SW 1271 (cell line): ENCODE measurements around the gene RORB.

Experiments used
- DNase-seq, 2 experiments: peaks; one replicate each; lab custom pipeline; 2025; lab: John Stamatoyannopoulos, UW

The RORB gene

DNA sequence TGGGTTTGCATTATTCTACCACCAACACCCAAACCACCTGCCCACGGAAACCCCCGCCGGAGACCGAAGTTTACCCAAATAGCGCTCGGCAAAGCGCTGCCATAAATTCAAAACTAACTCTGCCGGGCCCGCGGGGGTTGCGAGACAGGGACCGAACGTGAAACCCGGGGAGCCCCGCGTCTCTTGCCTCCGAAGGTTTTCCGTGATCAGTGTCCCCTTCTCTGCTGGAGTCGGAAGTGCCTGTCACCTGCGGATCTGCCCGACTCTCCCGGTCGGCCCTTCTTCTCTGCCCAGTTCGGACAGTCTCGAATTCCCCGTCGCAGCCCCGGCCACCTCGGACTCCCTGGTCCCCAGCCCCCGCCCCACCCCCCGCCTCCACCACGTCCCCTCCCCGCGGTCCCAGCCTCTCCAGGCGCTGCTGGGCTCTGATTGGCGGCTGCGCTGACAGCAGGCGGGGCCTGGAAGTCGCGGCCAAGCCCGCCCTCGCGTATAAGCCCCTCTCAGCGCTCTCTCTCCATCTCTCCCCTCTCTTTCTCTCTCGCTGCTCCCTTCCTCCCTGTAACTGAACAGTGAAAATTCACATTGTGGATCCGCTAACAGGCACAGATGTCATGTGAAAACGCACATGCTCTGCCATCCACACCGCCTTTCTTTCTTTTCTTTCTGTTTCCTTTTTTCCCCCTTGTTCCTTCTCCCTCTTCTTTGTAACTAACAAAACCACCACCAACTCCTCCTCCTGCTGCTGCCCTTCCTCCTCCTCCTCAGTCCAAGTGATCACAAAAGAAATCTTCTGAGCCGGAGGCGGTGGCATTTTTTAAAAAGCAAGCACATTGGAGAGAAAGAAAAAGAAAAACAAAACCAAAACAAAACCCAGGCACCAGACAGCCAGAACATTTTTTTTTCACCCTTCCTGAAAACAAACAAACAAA lies at the start of gene RORB:
TSS of gene RORB (plus strand) at position 517 of the 929 bp plus-strand sequence. CDS start 642 bp downstream, outside the sequence.
- DNase-seq, result peak in 1 of 2 experiments; percentile 49

DNA sequence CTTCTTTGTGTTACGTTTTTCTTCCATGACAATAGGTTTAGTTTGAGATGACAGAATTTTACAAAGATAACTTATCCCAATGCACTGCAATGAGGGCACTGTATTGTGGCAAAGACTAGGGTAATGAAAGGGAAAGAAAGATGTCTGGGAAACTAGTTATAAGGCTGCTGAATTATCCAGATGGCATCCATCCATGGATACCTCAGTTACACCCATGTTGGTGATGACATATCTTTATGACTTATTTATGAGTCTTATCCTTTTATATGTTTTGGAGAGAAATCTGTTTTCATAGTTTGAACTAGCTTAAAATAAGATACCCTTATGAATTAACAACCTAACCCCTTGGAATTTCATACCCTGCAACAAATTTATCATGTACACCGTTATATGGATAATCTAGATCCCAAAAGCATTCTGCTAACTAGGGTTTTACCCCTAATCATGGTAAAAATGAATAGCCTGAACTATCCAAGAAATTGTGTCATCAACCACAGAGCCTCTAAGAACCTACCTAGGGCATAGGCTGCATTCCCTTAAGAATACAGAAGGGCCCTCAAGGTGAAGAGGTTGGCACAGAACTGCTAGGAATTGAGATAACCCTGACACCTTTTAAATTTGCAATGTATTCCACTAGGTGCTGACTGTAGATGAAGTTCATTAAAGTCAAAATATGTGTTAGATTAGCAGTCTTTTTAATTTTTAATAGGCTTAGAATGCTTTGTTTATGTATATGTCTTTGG lies 49.5 kb upstream of the RORB start:
- DNase-seq, result no peak

DNA sequence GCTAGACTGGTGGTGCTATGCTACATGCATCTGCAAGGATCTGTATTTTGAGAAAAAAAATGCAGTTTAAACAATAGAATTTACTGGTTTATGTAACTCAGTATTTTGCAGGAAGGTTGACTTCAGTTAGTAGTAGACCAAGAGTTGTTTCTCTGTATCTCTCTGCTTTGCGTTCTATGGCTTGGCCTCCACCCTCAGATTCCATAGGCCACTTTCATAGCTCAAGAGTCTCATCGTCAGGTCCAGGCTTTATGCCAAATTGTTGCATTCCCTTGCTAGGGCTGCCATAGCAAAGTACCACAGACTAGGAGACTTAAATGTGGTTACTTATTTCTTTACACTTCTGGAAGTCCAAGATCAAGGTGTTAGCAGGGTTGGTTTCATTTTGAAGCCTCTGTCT lies 48.1 kb upstream of the RORB start:
- DNase-seq, result no peak

DNA sequence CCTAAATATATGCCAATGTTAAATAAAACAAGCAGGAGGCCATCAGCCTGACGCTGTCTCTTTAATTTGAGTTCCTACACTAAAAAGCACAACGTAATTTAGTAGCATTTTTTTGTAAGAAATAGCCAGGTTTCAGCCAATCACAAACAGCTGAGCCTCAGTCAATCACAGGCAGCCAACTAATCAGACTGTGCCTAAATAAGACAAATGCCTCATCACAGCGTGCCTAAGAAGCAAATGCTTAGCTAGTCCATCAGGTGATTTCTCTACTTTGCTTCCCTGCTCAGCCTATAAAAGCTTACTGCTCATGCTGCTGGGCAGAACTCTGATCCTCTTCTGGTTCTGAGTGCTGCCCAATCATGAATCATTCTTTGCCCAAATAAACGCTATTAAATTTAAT lies 38.3 kb upstream of the RORB start:
- DNase-seq, result no peak

DNA sequence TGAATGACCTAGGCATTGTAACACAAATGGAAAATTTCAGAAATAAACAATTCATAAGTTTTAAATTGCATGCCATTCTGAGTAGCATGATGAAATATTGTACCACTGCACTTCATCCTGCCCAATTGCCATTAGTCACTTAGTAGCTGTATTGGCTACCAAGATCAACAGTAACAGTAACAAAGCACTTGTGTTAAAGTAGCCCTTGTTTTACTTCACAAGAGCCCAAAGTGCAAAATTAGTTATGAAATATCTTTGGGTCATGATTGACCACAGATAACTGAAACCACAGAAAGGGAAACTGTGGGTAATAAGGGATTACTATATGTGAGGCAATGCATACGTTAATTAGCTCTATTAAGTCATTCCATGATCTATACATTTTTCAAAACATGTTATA lies 33.3 kb upstream of the RORB start:
- no peak for DNase-seq

DNA sequence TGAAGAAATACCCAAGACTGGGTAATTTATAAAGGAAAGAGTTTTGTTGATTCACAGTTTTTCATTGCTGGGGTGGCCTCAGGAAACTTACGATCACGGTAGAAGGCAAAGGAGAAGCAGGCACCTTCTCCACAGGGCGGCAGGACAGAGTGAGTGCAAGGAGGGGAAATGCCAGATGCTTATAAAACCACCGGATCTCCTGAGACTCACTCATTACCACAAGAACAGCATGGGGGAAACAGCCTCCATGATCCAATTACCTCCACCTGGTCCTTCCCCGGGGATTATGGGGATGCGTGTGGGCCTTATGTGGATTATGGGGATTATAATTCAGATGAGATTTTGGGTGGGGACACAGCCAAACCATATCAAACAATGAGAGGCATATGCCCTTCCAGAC lies 18.5 kb upstream of the RORB start:
- DNase-seq, result no peak

DNA sequence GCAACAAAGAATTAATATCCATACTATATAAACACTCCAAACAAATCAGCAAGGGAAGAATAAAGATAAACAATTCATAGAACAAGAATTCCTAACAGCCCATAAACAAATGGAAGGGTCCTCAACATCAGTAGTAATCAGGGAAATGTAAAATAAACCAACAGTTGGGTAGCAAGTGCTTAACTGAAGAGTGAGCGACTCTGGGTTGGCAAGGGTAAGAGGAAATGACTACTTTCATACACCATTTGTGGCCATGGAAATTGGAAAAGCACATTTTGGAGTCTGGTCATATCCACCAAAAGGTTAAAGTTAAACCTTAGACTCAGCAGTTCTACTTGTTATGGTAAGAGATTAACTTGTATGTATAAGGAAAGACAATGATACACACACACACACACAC lies 17.4 kb upstream of the RORB start:
- DNase-seq, result no peak

DNA sequence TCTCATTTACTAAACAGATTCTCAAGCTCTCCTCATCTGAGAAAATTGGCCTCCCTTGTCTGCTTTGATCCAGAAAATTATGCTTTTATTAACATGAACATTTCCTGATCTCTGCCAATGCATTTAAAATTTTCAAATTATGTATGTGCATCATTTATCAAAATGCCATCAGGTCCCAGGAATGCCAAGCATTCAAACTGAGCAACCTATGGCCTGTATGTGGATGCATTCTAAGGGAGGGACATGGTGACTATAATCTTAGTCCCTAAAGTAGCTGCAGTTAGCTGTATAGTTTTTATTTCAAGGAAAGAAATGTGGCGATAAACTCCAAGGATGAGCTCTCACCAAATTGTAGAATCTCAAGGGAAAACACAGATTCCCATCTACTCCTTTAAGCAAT lies 9.7 kb upstream of the RORB start:
- no peak for DNase-seq

DNA sequence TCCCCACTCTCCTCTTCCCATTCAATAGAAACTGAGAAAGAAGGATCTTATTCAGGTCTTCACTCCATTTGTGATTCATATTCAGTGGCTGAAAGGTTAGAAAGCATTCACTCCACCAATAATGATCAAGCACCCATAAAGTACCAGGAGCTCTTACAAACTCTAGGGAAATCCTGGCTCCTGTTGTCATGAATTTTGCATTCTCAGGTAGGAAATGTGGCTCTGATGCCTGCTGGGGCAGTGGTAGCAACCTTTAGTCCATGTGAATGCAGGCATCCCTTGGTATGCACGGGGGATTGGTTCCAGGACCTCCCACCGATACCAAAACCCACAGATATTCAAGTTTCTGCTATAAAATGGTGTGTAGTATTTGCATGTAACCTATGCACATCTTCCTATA lies 3.6 kb upstream of the RORB start:
- DNase-seq, result no peak

DNA sequence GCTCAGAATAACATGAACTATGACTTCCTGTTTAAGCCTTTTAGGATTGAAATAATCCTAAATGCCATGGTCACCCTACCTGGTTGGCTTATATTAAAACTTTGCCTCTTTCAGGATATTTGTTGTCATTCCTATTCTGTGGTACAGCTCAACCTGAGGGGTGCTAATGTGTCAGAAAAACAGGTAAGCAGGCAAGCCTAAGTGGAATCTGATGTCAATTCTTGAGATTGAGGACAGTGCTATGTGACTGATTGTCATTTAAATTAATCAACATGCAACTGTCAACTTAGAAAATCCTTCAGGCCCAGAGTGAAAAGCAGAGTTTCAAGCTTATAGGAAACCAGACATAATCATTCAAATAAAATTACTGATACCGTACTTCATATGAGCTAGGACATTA lies 2.6 kb upstream of the RORB start:
- DNase-seq, result no peak

DNA sequence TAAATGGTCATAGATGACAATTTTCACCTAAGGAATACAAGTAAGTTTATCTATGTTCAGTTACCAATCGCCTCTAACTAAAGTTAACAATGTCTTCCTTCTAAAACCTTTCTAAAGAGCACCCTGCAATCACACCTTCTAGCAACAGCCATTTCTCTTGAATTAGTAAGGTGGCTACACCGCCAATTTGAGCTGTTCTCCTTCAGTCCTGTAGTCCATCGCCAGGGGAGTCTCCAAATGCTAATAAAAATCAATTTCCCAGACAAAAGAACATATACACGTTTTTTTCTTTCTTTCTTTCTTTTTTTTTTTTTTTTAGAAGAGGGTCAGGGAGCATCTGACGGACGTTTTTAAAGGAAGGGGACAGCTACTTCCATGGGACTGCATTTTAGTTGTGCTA lies 729 bp upstream of the RORB start:
- DNase-seq, result peak in 1 of 2 experiments; percentile 3

DNA sequence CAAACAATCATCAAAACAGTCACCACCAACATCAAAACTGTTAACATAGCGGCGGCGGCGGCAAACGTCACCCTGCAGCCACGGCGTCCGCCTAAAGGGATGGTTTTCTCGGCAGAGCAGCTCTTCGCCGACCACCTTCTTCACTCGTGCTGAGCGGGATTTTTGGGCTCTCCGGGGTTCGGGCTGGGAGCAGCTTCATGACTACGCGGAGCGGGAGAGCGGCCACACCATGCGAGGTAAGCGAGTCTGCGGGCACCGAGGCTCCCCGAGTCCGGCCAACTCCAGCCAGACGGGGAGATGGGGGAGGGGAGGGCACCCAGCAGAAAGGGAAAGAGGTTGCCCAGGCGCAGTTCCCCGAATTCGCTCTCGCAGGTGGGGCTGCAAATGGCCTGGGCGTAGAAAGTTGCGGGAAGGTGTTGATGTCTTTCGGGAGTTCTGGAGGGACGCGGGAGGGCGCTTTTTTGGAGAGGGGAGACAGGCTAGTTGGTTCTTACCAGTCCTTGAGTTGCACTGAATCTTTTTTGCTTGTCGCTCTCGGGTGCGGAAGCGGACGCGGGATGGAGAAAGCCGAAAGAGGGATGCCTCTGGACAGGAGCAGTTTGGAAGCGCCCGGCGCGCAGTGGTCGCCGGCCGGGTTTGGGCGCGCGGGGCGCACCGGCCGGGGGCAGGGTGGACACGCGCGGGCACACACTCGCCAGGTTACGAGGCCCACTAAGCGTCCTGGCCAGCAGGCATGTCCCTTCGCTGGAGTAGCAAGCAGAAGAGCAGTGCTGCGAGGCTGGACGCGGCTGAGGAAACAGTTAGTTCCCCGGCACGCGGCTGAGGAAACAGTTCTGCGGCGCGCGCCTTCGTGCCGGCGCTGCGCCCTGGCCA lies 849 bp downstream of the RORB start:
- DNase-seq, result peak in 1 of 2 experiments; percentile 21

DNA sequence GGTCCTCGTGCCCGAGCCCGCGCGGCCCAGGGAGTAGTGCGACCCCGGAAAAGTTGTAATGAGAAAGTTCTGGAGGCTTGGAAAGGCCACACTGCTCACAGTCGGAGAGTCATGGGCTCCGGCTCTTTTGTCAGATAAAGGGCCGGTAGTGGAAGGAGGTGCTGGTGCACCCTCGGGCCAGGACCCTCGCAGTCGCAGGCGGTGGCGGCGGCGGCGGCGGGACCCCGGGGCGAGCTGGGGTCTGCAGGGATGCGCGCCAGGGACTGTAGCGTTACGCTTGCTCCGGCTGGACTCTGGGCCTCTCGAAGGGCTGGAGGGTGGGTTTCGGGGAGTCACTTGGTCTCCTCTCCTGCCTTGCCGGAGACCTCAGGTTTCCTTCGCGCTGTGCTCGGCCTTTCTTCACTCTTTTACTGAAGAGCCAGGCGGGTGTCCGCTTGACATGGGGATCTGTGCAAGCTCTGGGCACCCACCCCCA lies 1.5 kb downstream of the RORB start:
- no peak for DNase-seq

DNA sequence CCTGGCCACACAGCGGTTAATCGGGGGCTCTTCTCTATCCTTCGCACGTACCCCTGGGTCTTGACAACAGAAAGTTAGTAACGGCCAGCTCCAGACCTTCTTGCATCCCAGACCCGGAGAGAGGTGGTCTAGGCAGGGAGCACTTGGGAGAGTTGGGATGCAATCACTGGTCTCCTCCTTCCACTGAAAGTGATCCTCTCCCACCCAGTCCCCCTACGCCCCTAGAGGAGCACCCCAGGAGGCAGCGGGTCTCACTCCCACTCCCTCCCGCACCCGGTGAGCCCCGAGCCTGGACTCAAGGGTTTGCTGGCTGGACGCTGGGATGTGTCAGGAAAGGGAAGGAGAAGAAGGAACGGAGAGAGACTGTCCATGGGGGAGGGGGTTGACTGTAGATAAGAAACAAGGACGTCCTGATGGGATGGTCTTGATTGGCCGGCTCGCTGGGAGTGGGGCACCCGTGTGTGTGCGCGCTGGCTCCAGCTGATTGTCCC lies 2.0 kb downstream of the RORB start:
- no peak for DNase-seq

DNA sequence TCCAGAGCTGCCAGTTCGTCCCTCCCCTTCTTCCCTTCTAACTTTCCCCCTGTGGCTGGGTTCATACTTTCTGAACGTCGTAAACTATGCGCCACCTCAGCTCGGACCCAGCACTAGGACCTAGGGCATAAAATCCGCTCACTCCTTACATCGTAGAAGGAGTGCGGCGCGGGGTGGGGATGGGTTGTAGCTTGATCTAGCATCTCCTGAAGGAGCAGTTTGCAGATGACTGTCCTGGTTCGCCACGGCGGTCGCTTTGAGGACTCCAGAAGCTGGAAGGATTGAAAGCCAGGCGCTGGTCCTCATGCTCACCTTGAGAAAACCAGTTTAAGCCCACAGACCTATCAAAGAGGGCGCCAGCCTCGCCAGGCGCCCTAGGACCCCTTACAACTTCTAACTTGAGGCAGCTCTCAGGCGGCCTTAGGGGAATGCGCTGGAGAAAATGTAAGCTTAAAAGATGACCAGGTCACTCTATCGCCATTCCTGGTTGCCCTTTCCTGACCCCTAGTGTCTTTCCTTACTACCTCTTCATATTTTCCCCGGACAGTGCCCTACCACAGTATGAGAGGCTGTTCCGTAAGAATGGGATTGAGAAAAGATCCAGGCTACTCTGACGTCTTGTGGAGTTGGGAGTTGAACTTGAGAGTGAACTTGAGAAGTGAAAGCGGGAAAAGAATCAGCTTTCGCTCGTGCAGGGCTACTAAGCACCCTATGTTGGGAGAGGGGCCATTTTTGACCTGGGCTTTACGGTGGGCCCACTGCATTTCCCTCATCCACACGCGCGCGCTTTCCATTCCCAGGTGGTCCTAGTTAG lies 2.8 kb downstream of the RORB start:
- no peak for DNase-seq

DNA sequence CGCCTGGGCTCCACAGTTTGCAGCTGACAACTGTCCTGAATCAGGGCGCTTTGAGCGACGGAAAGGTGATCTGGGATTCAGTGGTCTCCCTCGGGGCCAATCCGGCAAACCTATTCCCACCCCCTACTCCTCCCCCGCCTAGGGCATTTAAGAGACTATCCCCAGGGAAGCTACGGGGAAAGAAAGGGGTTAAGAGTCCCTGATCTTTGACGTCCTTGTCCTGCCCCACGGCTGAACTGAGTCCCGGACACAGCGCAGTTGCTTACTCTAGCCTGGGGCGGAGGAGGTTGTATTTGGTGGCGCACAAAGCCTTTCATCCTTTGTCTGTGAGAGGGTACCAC lies 3.4 kb downstream of the RORB start:
- no peak for DNase-seq

DNA sequence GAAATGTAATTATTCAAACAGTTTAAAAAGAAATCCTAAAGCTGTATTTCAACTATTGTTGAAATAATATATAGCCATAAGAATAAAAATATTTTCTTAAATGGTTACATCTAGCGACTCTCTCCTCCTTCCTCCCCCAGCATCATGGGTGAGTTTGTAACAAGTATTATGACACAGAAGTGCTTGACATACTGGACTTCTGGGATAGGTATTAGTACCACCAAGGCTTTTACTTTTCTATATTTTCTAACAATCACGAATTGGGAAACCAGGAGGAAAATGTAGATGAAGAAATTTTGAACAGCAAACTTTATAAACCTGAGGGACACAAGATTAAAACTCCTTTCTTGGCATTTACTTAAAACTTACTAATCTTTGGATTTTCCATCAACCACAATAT lies 4.4 kb downstream of the RORB start:
- no peak for DNase-seq

DNA sequence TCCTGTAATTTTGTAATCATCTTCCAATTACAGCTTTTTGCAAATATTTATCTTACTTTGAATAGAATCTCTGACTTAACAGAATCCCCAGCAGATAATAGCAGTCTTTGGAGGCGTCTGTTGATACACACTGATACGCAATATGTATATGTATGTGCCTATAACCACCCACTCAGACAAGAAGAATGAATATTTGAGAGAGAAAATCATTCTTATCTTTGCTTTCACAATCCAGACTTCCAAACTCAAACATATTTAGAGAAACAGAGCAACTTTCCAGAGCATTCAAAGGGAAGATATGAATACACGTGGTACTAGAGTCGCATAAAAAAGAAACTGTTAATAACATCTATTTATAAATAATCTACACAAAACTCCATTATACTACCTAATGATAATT lies 6.1 kb downstream of the RORB start:
- no peak for DNase-seq

DNA sequence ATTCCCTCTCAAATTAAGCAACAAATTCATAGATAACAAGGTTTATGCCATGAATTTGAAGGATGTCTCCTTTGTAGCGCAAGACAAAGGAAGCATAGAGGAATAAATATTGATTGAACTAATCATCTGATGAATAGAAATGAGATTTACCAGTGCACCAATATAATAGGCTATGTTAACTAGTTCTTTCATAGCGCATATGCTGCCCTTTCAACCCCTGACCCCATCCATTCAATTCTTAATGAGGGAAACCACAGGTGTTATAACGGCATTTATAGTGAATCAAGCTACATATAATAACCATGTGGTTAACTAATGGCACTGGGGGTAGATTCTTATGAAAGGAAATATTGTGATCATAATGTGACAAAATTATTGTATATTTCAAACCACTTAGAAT lies 6.5 kb downstream of the RORB start:
- no peak for DNase-seq

DNA sequence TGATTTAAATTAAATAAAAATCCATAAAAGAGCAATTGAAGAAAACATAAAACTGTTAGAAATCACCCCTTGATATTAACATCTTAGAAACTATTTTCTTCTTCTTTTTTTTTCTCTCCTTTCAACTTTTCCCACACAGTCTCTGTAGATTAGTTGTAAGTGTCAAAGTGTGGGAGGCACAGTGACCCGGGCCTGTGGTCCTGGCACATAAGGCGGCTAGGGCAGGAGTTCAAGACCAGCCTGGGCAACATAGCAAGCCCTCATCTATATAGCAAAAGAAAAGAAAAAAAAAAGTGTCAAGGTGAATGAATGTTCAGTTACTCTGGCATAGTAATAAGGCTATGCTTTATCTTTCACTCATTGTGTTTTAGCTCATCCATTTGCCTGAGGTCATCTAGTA lies 14.2 kb downstream of the RORB start:
- no peak for DNase-seq

DNA sequence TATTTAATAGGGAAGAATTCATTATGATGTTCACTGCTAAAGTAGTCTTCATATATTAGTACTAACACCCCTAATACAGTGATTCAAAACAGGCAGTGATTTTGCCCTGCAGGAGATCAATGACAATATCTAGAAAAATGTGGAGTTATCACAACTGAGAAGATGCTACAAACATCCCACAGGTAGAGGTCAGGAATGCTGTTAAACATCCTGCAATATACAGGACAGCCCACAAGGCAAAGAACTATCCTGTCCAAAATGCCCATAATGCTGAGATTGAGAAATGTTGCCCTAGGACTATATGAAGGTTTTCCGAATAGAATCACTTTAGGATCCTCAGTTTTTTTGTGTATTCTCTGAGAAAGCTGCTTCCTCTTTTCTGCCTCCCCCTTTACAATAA lies 15.3 kb downstream of the RORB start:
- DNase-seq, result no peak
